Neutrophil (primary cell): Measurements from ENCODE around the gene IL6R.

Source experiments
- H3K27ac ChIP-seq: fragments of 200-600 bp; sonication (generic); 2 replicates; pipeline ENCODE4 v1.5.1; 2016; ENCODE audit warnings: mild to moderate bottlenecking, moderate library complexity
- H3K27me3 ChIP-seq: fragments of 200-600 bp; sonication (generic); 2 replicates; pipeline ENCODE4 v1.6.0; 2016; ENCODE audit warnings: mild to moderate bottlenecking
- H3K36me3 ChIP-seq: fragments of 200-600 bp; sonication (generic); 2 replicates; pipeline ENCODE4 v1.5.1; 2017
- H3K4me1 ChIP-seq, 2 experiments: fragments of 200-600 bp in 1 of 2; sonication (generic) in 1 of 2; 1 replicate in 1 of 2; 2 replicates in 1 of 2; pipeline versions ENCODE4 v1.5.1 to v1.6.1; 2013 to 2016; ENCODE audit warnings: low read depth in 1 of 2, low read length in 1 of 2, mild to moderate bottlenecking in 1 of 2, moderate library complexity in 1 of 2; ENCODE audit not compliant: control insufficient read depth in 1 of 2, insufficient read depth in 1 of 2
- H3K4me3 ChIP-seq, 2 experiments: fragments of 200-600 bp in 1 of 2; sonication (generic) in 1 of 2; 1 replicate in 1 of 2; 2 replicates in 1 of 2; pipeline ENCODE4 v1.5.1; 2013 to 2016; ENCODE audit warnings: low read depth in 1 of 2, low read length in 1 of 2, mild to moderate bottlenecking in 1 of 2, moderate library complexity in 1 of 2
- H3K9me3 ChIP-seq: fragments of 200-600 bp; sonication (generic); 2 replicates; pipeline ENCODE4 v1.5.1; 2016
- CTCF ChIP-seq: fragments of 200-600 bp; sonication (generic); IDR thresholded peaks from 2 replicates; pipeline ENCODE4 v1.5.1; 2016; ENCODE audit warnings: antibody characterized with exemption

The IL6R gene

GRCh38 chr1:154423988-154424326 is 18.8 kb downstream of the IL6R start:
- H3K4me1 ChIP-seq = peaks cover 50 to 59% of the 10 kb centered on the region in 2 experiments
- H3K9me3 ChIP-seq = no peaks in the 10 kb centered on the region
- H3K36me3 ChIP-seq = peaks cover 52% of the 10 kb centered on the region
- no peak for TF ChIP-seq CTCF
- H3K4me3 ChIP-seq = no peak overlapping the region
- no peaks in the 10 kb centered on the region for H3K27me3 ChIP-seq
- peak overlapping the region; percentile 66 for H3K27ac ChIP-seq

GRCh38 chr1:154425172-154425571 is 20.0 kb downstream of the IL6R start:
- no peak overlapping the region for H3K27ac ChIP-seq
- peaks cover 64% of the 10 kb centered on the region for H3K36me3 ChIP-seq
- H3K4me1 ChIP-seq = peaks cover 38 to 47% of the 10 kb centered on the region in 2 experiments

GRCh38 chr1:154427173-154428139 is 22.3 kb downstream of the IL6R start:
- peaks cover 75% of the 10 kb centered on the region for H3K36me3 ChIP-seq
- H3K9me3 ChIP-seq = no peaks in the 10 kb centered on the region
- TF ChIP-seq CTCF = no peak
- peak overlapping the region; percentile 52 for H3K27ac ChIP-seq
- no peaks in the 10 kb centered on the region for H3K27me3 ChIP-seq
- no peak overlapping the region for H3K4me3 ChIP-seq
- H3K4me1 ChIP-seq = peaks cover 41 to 49% of the 10 kb centered on the region in 2 experiments

More at GRCh38 chr1:154425172-154425571, 20.0 kb downstream of the IL6R start:
- no peak for TF ChIP-seq CTCF
- Histone ChIP-seq H3K9me3 (no peaks in the 10 kb centered on the region), H3K4me3 (no peak overlapping the region), H3K27me3 (no peaks in the 10 kb centered on the region)

DNA sequence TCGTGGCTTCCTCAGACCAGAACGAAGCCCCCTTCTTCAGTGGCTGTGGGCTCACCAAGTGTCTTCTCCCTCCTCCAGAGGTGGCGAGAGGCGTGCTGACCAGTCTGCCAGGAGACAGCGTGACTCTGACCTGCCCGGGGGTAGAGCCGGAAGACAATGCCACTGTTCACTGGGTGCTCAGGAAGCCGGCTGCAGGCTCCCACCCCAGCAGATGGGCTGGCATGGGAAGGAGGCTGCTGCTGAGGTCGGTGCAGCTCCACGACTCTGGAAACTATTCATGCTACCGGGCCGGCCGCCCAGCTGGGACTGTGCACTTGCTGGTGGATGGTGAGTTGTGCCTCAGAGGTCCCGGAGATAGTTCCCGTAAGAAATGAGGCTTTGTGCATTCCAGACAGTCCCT is 24.0 kb downstream of the IL6R start:
- no peak for TF ChIP-seq CTCF
- peaks cover 82% of the 10 kb centered on the region for H3K36me3 ChIP-seq
- H3K9me3 ChIP-seq = no peaks in the 10 kb centered on the region
- no peaks in the 10 kb centered on the region for H3K27me3 ChIP-seq
- peaks cover 38 to 45% of the 10 kb centered on the region in 2 experiments for H3K4me1 ChIP-seq
- no peak overlapping the region for H3K4me3 ChIP-seq
- H3K27ac ChIP-seq = peak overlapping the region; percentile 4

- peaks cover 35 to 41% of the 10 kb centered on the region in 2 experiments for H3K4me1 ChIP-seq
- peak overlapping the region; percentile 81 for H3K27ac ChIP-seq
- no peaks in the 10 kb centered on the region for H3K9me3 ChIP-seq
- H3K27me3 ChIP-seq = no peaks in the 10 kb centered on the region
- TF ChIP-seq CTCF = no peak
- H3K36me3 ChIP-seq = peaks cover 82% of the 10 kb centered on the region
- H3K4me3 ChIP-seq = no peak overlapping the region
Measured at GRCh38 chr1:154429841-154430611, 24.9 kb downstream of the IL6R start.
